Measurements from ENCODE around the gene SNX32.

Gene SNX32

GRCh38 chr11:65833297-65834030, at the start of gene SNX32:
Gene SNX32, plus strand, starts transcription at chr11:65833963. Its CDS starts 103 bp downstream, at chr11:65834066.
- no peak for TF ChIP-seq CTCF (IDR thresholded peaks at IDR 0.05; ENCODE audit: low read depth, low read length)
- DNase-seq (ENCODE audit: low read depth in 2 of 2), result peak; percentile 94
- peak within 1 kb of the TSS; percentile 64 to 73 for H3K4me3 ChIP-seq (replicated peaks in 1 of 2; ENCODE audit: low read depth in 2 of 2, low read length in 2 of 2)

GRCh38 chr11:65785319-65786007, 48.3 kb upstream of the SNX32 start:
- no peak overlapping the region for H3K4me3 ChIP-seq (replicated peaks in 1 of 2; ENCODE audit: low read depth in 2 of 2, low read length in 2 of 2)
- TF ChIP-seq CTCF (IDR thresholded peaks at IDR 0.05; ENCODE audit: low read depth, low read length), result no peak
- no peak for DNase-seq (ENCODE audit: low read depth in 2 of 2)

GRCh38 chr11:65786008-65786785, 47.6 kb upstream of the SNX32 start:
- no peak for DNase-seq (ENCODE audit: low read depth in 2 of 2)
- TF ChIP-seq CTCF (IDR thresholded peaks at IDR 0.05; ENCODE audit: low read depth, low read length), result no peak
- H3K4me3 ChIP-seq (replicated peaks in 1 of 2; ENCODE audit: low read depth in 2 of 2, low read length in 2 of 2), result no peak overlapping the region

GRCh38 chr11:65786786-65787636, 46.8 kb upstream of the SNX32 start, which contains the start of gene OVOL1:
Gene OVOL1, plus strand, starts transcription at chr11:65787063. Its CDS starts 311 bp downstream, at chr11:65787374.
- H3K4me3 ChIP-seq (replicated peaks in 1 of 2; ENCODE audit: low read depth in 2 of 2, low read length in 2 of 2), result no peak within 1 kb of the TSS
- no peak for TF ChIP-seq CTCF (IDR thresholded peaks at IDR 0.05; ENCODE audit: low read depth, low read length)
- no peak for DNase-seq (ENCODE audit: low read depth in 2 of 2)

GRCh38 chr11:65787649-65788622, 45.8 kb upstream of the SNX32 start:
- H3K4me3 ChIP-seq (replicated peaks in 1 of 2; ENCODE audit: low read depth in 2 of 2, low read length in 2 of 2), result no peak overlapping the region
- no peak for TF ChIP-seq CTCF (IDR thresholded peaks at IDR 0.05; ENCODE audit: low read depth, low read length)
- no peak for DNase-seq (ENCODE audit: low read depth in 2 of 2)
